GM12878 (cell line): ENCODE results near the gene LRP1B. TPM values are rescaled to one million over a fixed set of nuclear protein-coding genes. Genes with fewer than 3 reads are reported as not detected.

Experiments used
- ATAC-seq: fragments of 200-7000 bp; cut with Tn5 transposase; 3 replicates; pipeline ENCODE4 v1.9.1; 2020; ENCODE audit warnings: mild to moderate bottlenecking, moderate library complexity
- BruUV-seq: library from RNA; stranded (reverse); fragments of 400-500 nt; replicated peaks from 2 replicates; lab custom pipeline; 2021; lab: Mats Ljungman, UMichigan
- CTCF ChIA-PET: fragments of 300-600 bp; sonication (Branson Sonifier 250); formaldehyde crosslinking; extraction: SDS; loops from one replicate; lab custom pipeline; 2021; ENCODE audit warnings: inconsistent platforms; lab: Yijun Ruan, JAX
- POLR2A ChIA-PET: fragments of 350-600 bp; formaldehyde crosslinking; extraction: SDS; loops from one replicate; lab custom pipeline; 2021; ENCODE audit warnings: inconsistent platforms; lab: Charles Lee
- RAD21 ChIA-PET: fragments of 300-600 bp; sonication (Branson Sonifier 250); formaldehyde crosslinking; loops from one replicate; lab custom pipeline; 2023; ENCODE audit warnings: antibody characterized with exemption; ENCODE audit not compliant: unreplicated experiment; lab: Charles Lee
- SMC1A ChIA-PET: fragments of 300-600 bp; sonication (Branson Sonifier 250); formaldehyde crosslinking; loops from one replicate; lab custom pipeline; 2023; ENCODE audit not compliant: unreplicated experiment, uncharacterized antibody; lab: Charles Lee
- DNase-seq: peaks from one replicate; pipeline ENCODE4 v3.0.0-alpha.2; 2011; ENCODE audit warnings: low read depth, low spot score
- FAIRE-seq: peaks from 3 replicates; lab custom pipeline; 2011; peaks lifted over from hg19 to GRCh38; lab: Jason Lieb, UNC
- H2AFZ ChIP-seq: 2 replicates; pipeline ENCODE4 v1.6.0; 2011; ENCODE audit warnings: low read depth, low read length, control low read depth; ENCODE audit not compliant: control insufficient read depth
- H3K27ac ChIP-seq: 2 replicates; pipeline ENCODE4 v1.5.1; 2011; ENCODE audit warnings: control low read depth; ENCODE audit not compliant: control insufficient read depth, insufficient read depth
- H3K27me3 ChIP-seq, 2 experiments: replicated peaks in 1 of 2; 2 replicates each; pipeline versions ENCODE4 v1.6.0 to v1.6.1; 2011; ENCODE audit warnings: low read length in 1 of 2; ENCODE audit not compliant: control insufficient read depth in 2 of 2, insufficient read depth in 2 of 2
- H3K36me3 ChIP-seq, 2 experiments: 2 replicates each; pipeline ENCODE4 v1.5.1; 2011; ENCODE audit warnings: low read length in 1 of 2; ENCODE audit not compliant: control insufficient read depth in 2 of 2, insufficient read depth in 2 of 2
- H3K4me1 ChIP-seq: 2 replicates; pipeline ENCODE4 v1.6.1; 2011; ENCODE audit warnings: mild to moderate bottlenecking, low read length, moderate library complexity, mixed read lengths; ENCODE audit not compliant: control insufficient read depth, insufficient read depth
- H3K4me2 ChIP-seq: 2 replicates; pipeline ENCODE4 v1.6.0; 2011; ENCODE audit warnings: control low read depth; ENCODE audit not compliant: control insufficient read depth, insufficient read depth
- H3K4me3 ChIP-seq: fragments of 200-600 bp; sonication (generic); 2 replicates; pipeline ENCODE4 v1.5.1; 2016
- H3K79me2 ChIP-seq: 2 replicates; pipeline ENCODE4 v1.6.0; 2011; ENCODE audit warnings: low read length; ENCODE audit not compliant: control insufficient read depth, insufficient read depth
- H3K9ac ChIP-seq: 2 replicates; pipeline ENCODE4 v1.8.0; 2011; ENCODE audit warnings: low read length, control low read depth, mixed read lengths; ENCODE audit not compliant: control insufficient read depth, insufficient read depth
- H3K9me3 ChIP-seq: replicated peaks from 3 replicates; pipeline ENCODE4 v1.5.1; 2011; ENCODE audit warnings: mild to moderate bottlenecking, low read length; ENCODE audit not compliant: control insufficient read depth, insufficient read depth
- H4K20me1 ChIP-seq: 2 replicates; pipeline ENCODE4 v1.6.0; 2011; ENCODE audit not compliant: control insufficient read depth, insufficient read depth
- BCL11A ChIP-seq: IDR thresholded peaks from 2 replicates; pipeline ENCODE4 v1.6.1; 2011; ENCODE audit warnings: low read depth, low read length
- BCL3 ChIP-seq: IDR thresholded peaks from 2 replicates; pipeline ENCODE4 v1.6.1; 2011; ENCODE audit warnings: borderline replicate concordance, low read depth, mild to moderate bottlenecking, moderate library complexity, low read length; ENCODE audit not compliant: insufficient read depth, poor library complexity, severe bottlenecking
- CBX3 ChIP-seq: fragments of 200-600 bp; sonication (generic); IDR thresholded peaks from 2 replicates; pipeline ENCODE4 v1.6.1; 2016; ENCODE audit warnings: low read depth, borderline replicate concordance
- CREB1 ChIP-seq: IDR thresholded peaks from 2 replicates; pipeline ENCODE4 v1.6.1; 2012; ENCODE audit warnings: low read depth, mild to moderate bottlenecking, inconsistent platforms
- KLF5 ChIP-seq: fragments of 450-650 bp; IDR thresholded peaks from 2 replicates; pipeline ENCODE4 v1.6.1; 2014; ENCODE audit warnings: mild to moderate bottlenecking; ENCODE audit not compliant: partially characterized antibody
- POLR2AphosphoS2 ChIP-seq: IDR thresholded peaks from 2 replicates; pipeline ENCODE4 v1.6.1; 2011; ENCODE audit warnings: low read depth, mild to moderate bottlenecking, low read length, improper control_type of control experiment, moderate library complexity
- POU2F2 ChIP-seq: IDR thresholded peaks from 3 replicates; pipeline ENCODE4 v1.6.1; 2011; ENCODE audit warnings: low read depth, mild to moderate bottlenecking, low read length, borderline replicate concordance
- RELA ChIP-seq: fragments of 450-650 bp; IDR thresholded peaks from 2 replicates; pipeline ENCODE4 v1.8.0; 2014; ENCODE audit warnings: borderline replicate concordance; ENCODE audit not compliant: partially characterized antibody
- WGBS: methylation state at CpG from one replicate; pipeline ENCODE4 v1.1.6; 2016; ENCODE audit warnings: low lambda C conversion rate; ENCODE audit not compliant: insufficient replicate concordance, insufficient coverage; ENCODE audit errors: missing lambda C conversion rate; 5-methylcytosine and 5-hydroxymethylcytosine counted together
- in situ Hi-C: fragments of 300-500 bp; cut with MboI; formaldehyde crosslinking; loops from 9 replicates; pipeline ENCODE4 v1.14.3; 2018; ENCODE audit warnings: mixed read lengths
- intact Hi-C: fragments of 100-400 bp; cut with micrococcal nuclease; formaldehyde crosslinking; loops from one replicate; pipeline ENCODE4 v1.14.2; 2022; ENCODE audit not compliant: unreplicated experiment
- polyA plus RNA-seq, 11 experiments: library from polyadenylated mRNA; depleted of rRNA in 4 of 11; unstranded in 6 of 11; stranded (reverse) in 5 of 11; fragments of >200 nt; fragmentation: Nextera tagmentation in 4 of 11; fragmentation: Illumina TruSeq in 1 of 11; extraction: Ambion mirVana in 4 of 11; extraction: Trizol in 1 of 11; gene quantifications; 1 replicate in 1 of 11; 2 replicates in 10 of 11; pipeline versions ENCODE4 v1.2.1 to v1.2.3, GENCODE V29; 2011 to 2016; ENCODE audit warnings: inconsistent platforms in 2 of 11, missing spikeins in 2 of 11, low read depth in 1 of 11
- total RNA-seq, 4 experiments: library from RNA; depleted of rRNA in 3 of 4; stranded (reverse); fragments of >200 nt in 3 of 4; fragmentation: Illumina TruSeq in 1 of 4; extraction: Trizol in 1 of 4; gene quantifications; 2 replicates each; pipeline versions ENCODE4 v1.2.1 to v1.2.3, GENCODE V29; 2013 to 2021

The LRP1B gene
- total and polyA plus RNA-seq, 10 of the 15 experiments (the other 5 are each of a cell fraction or from before 2014, with no cell fraction given) = under 0.01 to 0.06 (median 0.03) TPM; not detected in 5

GRCh38 chr2:140401056-140401455, 1729.8 kb downstream of the LRP1B start:
- H3K27me3 ChIP-seq = no peaks in the 10 kb centered on the region; a peak in 1 of 4 replicates
- H3K9ac ChIP-seq = no peak overlapping the region
- H3K27ac ChIP-seq = no peak overlapping the region
- no peaks in the 10 kb centered on the region for H3K36me3 ChIP-seq
- 0% methylated on average over 2 of the region's 2 CpGs for WGBS
- no peak overlapping the region for H3K4me2 ChIP-seq
- ATAC-seq (no peak), FAIRE-seq (no peak), DNase-seq (no peak)
- SMC1A ChIA-PET = no interaction called here
- RAD21 ChIA-PET = no interaction called here
- no peak overlapping the region for H2AFZ ChIP-seq
- H3K9me3 ChIP-seq = no peaks in the 10 kb centered on the region
- no peaks in the 10 kb centered on the region for H3K4me1 ChIP-seq
- no peaks in the 10 kb centered on the region for H3K79me2 ChIP-seq
- POLR2A ChIA-PET = no interaction called here
- intact Hi-C loops = no loop called here
- CTCF ChIA-PET = no interaction called here
- H4K20me1 ChIP-seq = no peaks in the 10 kb centered on the region
- no peak overlapping the region for H3K4me3 ChIP-seq
- in situ Hi-C loops = no loop called here
- no TSS peak for BruUV-seq
- TF ChIP-seq POU2F2 (no peak), KLF5 (no peak), POLR2AphosphoS2 (no peak), CBX3 (no peak), BCL11A (no peak), BCL3 (no peak), CREB1 (no peak), RELA (no peak)
